ENCODE results near the gene RNF141. TPM values are rescaled to one million over a fixed set of nuclear protein-coding genes. Genes with fewer than 3 reads are reported as not detected.

The RNF141 gene
- total and polyA plus RNA-seq, 2 donors (not counting 3 experiments of a cell fraction or from before 2014, with no cell fraction given): 9.4 to 32.4 TPM

DNA sequence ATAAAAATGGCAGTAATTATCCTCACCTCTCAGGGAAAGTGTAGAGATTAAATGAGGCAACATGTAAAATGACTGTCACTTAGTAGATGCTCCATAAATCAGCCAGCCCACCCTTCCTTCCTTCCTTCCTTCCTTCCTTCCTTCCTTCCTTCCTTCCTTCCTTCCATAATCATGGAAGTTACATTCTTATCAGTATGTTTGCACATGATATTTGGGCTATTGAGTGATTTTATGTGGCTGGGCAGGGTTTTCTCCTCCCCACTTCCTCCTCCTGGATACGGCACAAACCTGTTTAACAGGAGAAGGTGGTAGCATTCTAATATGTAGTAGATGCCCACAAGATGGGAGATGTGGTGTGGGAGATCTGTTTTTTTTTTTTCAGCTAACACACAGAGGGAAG, 15.6 kb upstream of the RNF141 start:
- dilution Hi-C loops (cut with MboI; ENCODE audit: extremely low pct_ligation_motif_present, low sequenced_read_pairs) (no loop called here), intact Hi-C loops (cut with micrococcal nuclease) (no loop called here)
- H4K20me1 ChIP-seq (replicated peaks; ENCODE audit: control insufficient read depth, extremely low read depth, insufficient read depth, low read length): no peaks in the 10 kb centered on the region
- FAIRE-seq (no peak), DNase-seq (ENCODE audit: low read depth, low spot score) (no peak)
- POLR2A ChIA-PET: no interaction called here
- H3K4me1 ChIP-seq (ENCODE audit: control insufficient read depth, extremely low read depth, insufficient read depth, low read length): peaks cover 5% of the 10 kb centered on the region
- H2AFZ ChIP-seq (ENCODE audit: low read depth, low read length): no peak overlapping the region
- H3K79me2 ChIP-seq (ENCODE audit: control insufficient read depth, insufficient read depth, low read length): no peaks in the 10 kb centered on the region
- H3K9ac ChIP-seq (replicated peaks; ENCODE audit: extremely low read depth, insufficient read depth, low read length): no peak overlapping the region
- H3K9me1 ChIP-seq (replicated peaks; ENCODE audit: control insufficient read depth, extremely low read depth, insufficient read depth, low read length): no peaks in the 10 kb centered on the region
- CTCF ChIA-PET: no interaction called here
- no TSS peak for BruUV-seq (replicated peaks)
- H3K4me3 ChIP-seq (replicated peaks in 1 of 3; ENCODE audit: insufficient read depth in 1 of 3, low read depth in 1 of 3, low read length in 3 of 3): no peak overlapping the region
- TF ChIP-seq, protein P1, sequence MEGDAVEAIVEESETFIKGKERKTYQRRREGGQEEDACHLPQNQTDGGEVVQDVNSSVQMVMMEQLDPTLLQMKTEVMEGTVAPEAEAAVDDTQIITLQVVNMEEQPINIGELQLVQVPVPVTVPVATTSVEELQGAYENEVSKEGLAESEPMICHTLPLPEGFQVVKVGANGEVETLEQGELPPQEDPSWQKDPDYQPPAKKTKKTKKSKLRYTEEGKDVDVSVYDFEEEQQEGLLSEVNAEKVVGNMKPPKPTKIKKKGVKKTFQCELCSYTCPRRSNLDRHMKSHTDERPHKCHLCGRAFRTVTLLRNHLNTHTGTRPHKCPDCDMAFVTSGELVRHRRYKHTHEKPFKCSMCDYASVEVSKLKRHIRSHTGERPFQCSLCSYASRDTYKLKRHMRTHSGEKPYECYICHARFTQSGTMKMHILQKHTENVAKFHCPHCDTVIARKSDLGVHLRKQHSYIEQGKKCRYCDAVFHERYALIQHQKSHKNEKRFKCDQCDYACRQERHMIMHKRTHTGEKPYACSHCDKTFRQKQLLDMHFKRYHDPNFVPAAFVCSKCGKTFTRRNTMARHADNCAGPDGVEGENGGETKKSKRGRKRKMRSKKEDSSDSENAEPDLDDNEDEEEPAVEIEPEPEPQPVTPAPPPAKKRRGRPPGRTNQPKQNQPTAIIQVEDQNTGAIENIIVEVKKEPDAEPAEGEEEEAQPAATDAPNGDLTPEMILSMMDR (IDR thresholded peaks at IDR 0.05; ENCODE audit: extremely low read depth in 1 of 2, insufficient read depth in 1 of 2, low read depth in 1 of 2, low read length in 2 of 2): no peak
- TF ChIP-seq JUN (IDR thresholded peaks at IDR 0.05; ENCODE audit: borderline replicate concordance, insufficient read depth, insufficient read length, low read depth) (no peak), MYC (IDR thresholded peaks at IDR 0.05; ENCODE audit: low read depth, low read length) (no peak), FOS (IDR thresholded peaks at IDR 0.05; ENCODE audit: borderline replicate concordance, insufficient read depth, low read length) (no peak), EZH2 (IDR thresholded peaks at IDR 0.05; ENCODE audit: borderline replicate concordance, low read depth, low read length, severe bottlenecking) (no peak), POLR2AphosphoS5 (IDR thresholded peaks at IDR 0.05; ENCODE audit: insufficient read depth, low read depth, low read length) (no peak), GATA2 (IDR thresholded peaks at IDR 0.05; ENCODE audit: insufficient read depth, insufficient read length, low read depth, low read length) (no peak), POLR2A (IDR thresholded peaks at IDR 0.05; ENCODE audit: low read depth, low read length) (no peak)
- TF ChIP-seq, protein P2, sequence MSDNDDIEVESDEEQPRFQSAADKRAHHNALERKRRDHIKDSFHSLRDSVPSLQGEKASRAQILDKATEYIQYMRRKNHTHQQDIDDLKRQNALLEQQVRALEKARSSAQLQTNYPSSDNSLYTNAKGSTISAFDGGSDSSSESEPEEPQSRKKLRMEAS (IDR thresholded peaks at IDR 0.05; ENCODE audit: insufficient read depth, insufficient read length): no peak
- H3K9me3 ChIP-seq (replicated peaks; ENCODE audit: control insufficient read depth, insufficient read depth, low read length): no peaks in the 10 kb centered on the region
- H3K27me3 ChIP-seq (ENCODE audit: control insufficient read depth in 2 of 2, insufficient read depth in 2 of 2, low read length in 2 of 2): no peaks in the 10 kb centered on the region
- no peaks in the 10 kb centered on the region for H3K36me3 ChIP-seq (ENCODE audit: control insufficient read depth in 2 of 2, extremely low read depth in 1 of 2, insufficient read depth in 2 of 2, low read length in 2 of 2)
- H3K4me2 ChIP-seq (ENCODE audit: insufficient read depth, low read length): no peak overlapping the region
- H3K27ac ChIP-seq (ENCODE audit: insufficient read depth, low read depth, low read length): no peak overlapping the region
